Esophagus (tissue), 2 donors: ENCODE results near the gene PEAK1. TPM values are rescaled to one million over a fixed set of nuclear protein-coding genes. Genes with fewer than 3 reads are reported as not detected.

ENCODE experiments used
- H3K27ac ChIP-seq, 2 donors: one replicate each; pipeline ENCODE4 v1.5.1; 2013; ENCODE audit warnings: low read depth in 2 of 2, mild to moderate bottlenecking in 2 of 2, inconsistent platforms in 1 of 2, low read length in 1 of 2, moderate library complexity in 1 of 2
- H3K27me3 ChIP-seq, 2 donors: one replicate each; pipeline ENCODE4 v1.6.1; 2013; ENCODE audit warnings: low read length in 2 of 2, control low read depth in 1 of 2, mild to moderate bottlenecking in 1 of 2; ENCODE audit not compliant: insufficient read depth in 2 of 2, control insufficient read depth in 1 of 2
- H3K36me3 ChIP-seq, 2 donors: one replicate each; pipeline ENCODE4 v1.6.1; 2013; ENCODE audit warnings: low read length in 1 of 2; ENCODE audit not compliant: control insufficient read depth in 2 of 2, insufficient read depth in 2 of 2
- H3K4me1 ChIP-seq, 2 donors: one replicate each; pipeline ENCODE4 v1.6.1; 2013; ENCODE audit warnings: low read length in 1 of 2; ENCODE audit not compliant: control insufficient read depth in 2 of 2, insufficient read depth in 2 of 2
- H3K4me3 ChIP-seq, 2 donors: one replicate each; pipeline ENCODE4 v1.5.1; 2013; ENCODE audit warnings: low read length in 2 of 2, mild to moderate bottlenecking in 2 of 2, low read depth in 1 of 2, moderate library complexity in 1 of 2
- H3K9me3 ChIP-seq, 2 donors: one replicate each; pipeline ENCODE4 v1.6.1; 2013; ENCODE audit warnings: mild to moderate bottlenecking in 2 of 2, low read depth in 1 of 2, low read length in 1 of 2, moderate library complexity in 1 of 2; ENCODE audit not compliant: control insufficient read depth in 2 of 2, insufficient read depth in 1 of 2
- WGBS, 2 donors: extraction: QIAGEN DNeasy Blood & Tissue Kit; methylation state at CpG; one replicate each; pipeline ENCODE4 v1.1.7; 2013; 5-methylcytosine and 5-hydroxymethylcytosine counted together
- polyA plus RNA-seq, 2 donors: library from polyadenylated mRNA; stranded (reverse); fragments of 200-250 nt; gene quantifications; one replicate each; pipeline ENCODE4 v1.2.3, GENCODE V29; 2013
- donor health status: healthy with polysubstance abuse.
- donor health status: Bipolar disorder and iron deficiency.

Gene PEAK1
- polyA plus RNA-seq, 2 donors = 1.9 to 3.6 TPM

- H3K36me3 ChIP-seq = no peaks in the 10 kb centered on the region
- H3K27me3 ChIP-seq = no peaks in the 10 kb centered on the region
- WGBS, 2 donors = 80 to 87% methylated on average over 2 of the region's 2 CpGs
- H3K9me3 ChIP-seq = no peaks in the 10 kb centered on the region
- H3K4me3 ChIP-seq = no peak overlapping the region
- no peaks in the 10 kb centered on the region for H3K4me1 ChIP-seq
- H3K27ac ChIP-seq = no peak overlapping the region
Measured at GRCh38 chr15:77333166-77333565, 86.7 kb downstream of the PEAK1 start.

GRCh38 chr15:77329202-77329601 is 90.7 kb downstream of the PEAK1 start:
- Histone ChIP-seq H3K4me3 (no peak overlapping the region), H3K4me1 (no peaks in the 10 kb centered on the region), H3K27me3 (no peaks in the 10 kb centered on the region), H3K27ac (no peak overlapping the region), H3K36me3 (no peaks in the 10 kb centered on the region), H3K9me3 (no peaks in the 10 kb centered on the region)
- WGBS, 2 donors = 64 to 83% methylated on average over 1 of the region's 1 CpG

GRCh38 chr15:77327844-77328529 is 91.9 kb downstream of the PEAK1 start:
- H3K4me3 ChIP-seq = no peak overlapping the region
- no peaks in the 10 kb centered on the region for H3K27me3 ChIP-seq
- no peak overlapping the region for H3K27ac ChIP-seq
- no peaks in the 10 kb centered on the region for H3K4me1 ChIP-seq
- H3K9me3 ChIP-seq = no peaks in the 10 kb centered on the region
- no peaks in the 10 kb centered on the region for H3K36me3 ChIP-seq
- 80 to 85% methylated on average over 3 of the region's 3 CpGs for WGBS, 2 donors

GRCh38 chr15:77327168-77327567 is 92.7 kb downstream of the PEAK1 start:
- no peak overlapping the region for H3K27ac ChIP-seq
- H3K4me1 ChIP-seq = no peaks in the 10 kb centered on the region
- no peaks in the 10 kb centered on the region for H3K9me3 ChIP-seq
- no peak overlapping the region for H3K4me3 ChIP-seq
- H3K36me3 ChIP-seq = no peaks in the 10 kb centered on the region
- no peaks in the 10 kb centered on the region for H3K27me3 ChIP-seq
- WGBS, 2 donors = 61 to 68% methylated on average over 2 of the region's 2 CpGs

GRCh38 chr15:77326366-77326765 is 93.5 kb downstream of the PEAK1 start:
- no peaks in the 10 kb centered on the region for H3K36me3 ChIP-seq
- H3K27ac ChIP-seq = no peak overlapping the region
- no peaks in the 10 kb centered on the region for H3K4me1 ChIP-seq
- no peaks in the 10 kb centered on the region for H3K9me3 ChIP-seq
- 82 to 88% methylated on average over 2 of the region's 2 CpGs for WGBS, 2 donors
- no peak overlapping the region for H3K4me3 ChIP-seq
- H3K27me3 ChIP-seq = no peaks in the 10 kb centered on the region

- Histone ChIP-seq H3K27me3 (no peaks in the 10 kb centered on the region), H3K4me1 (no peaks in the 10 kb centered on the region), H3K36me3 (no peaks in the 10 kb centered on the region), H3K27ac (no peak overlapping the region), H3K4me3 (no peak overlapping the region), H3K9me3 (no peaks in the 10 kb centered on the region)
- WGBS, 2 donors = 35 to 38% methylated on average over 1 of the region's 1 CpG
Measured at GRCh38 chr15:77312523-77312922, 107.4 kb downstream of the PEAK1 start.

GRCh38 chr15:77311618-77312398 is 108.1 kb downstream of the PEAK1 start:
- H3K27me3 ChIP-seq = no peaks in the 10 kb centered on the region
- H3K9me3 ChIP-seq = no peaks in the 10 kb centered on the region
- 91% methylated on average over 8 of the region's 8 CpGs for WGBS, 2 donors
- H3K27ac ChIP-seq = no peak overlapping the region
- H3K4me1 ChIP-seq = no peaks in the 10 kb centered on the region
- no peak overlapping the region for H3K4me3 ChIP-seq
- H3K36me3 ChIP-seq = no peaks in the 10 kb centered on the region

GRCh38 chr15:77311020-77311419 is 108.9 kb downstream of the PEAK1 start:
- WGBS, 2 donors = 95 to 98% methylated on average over 4 of the region's 4 CpGs
- H3K9me3 ChIP-seq = no peaks in the 10 kb centered on the region
- H3K4me3 ChIP-seq = no peak overlapping the region

GRCh38 chr15:77309392-77309791 is 110.5 kb downstream of the PEAK1 start:
- no peak overlapping the region for H3K27ac ChIP-seq
- no peak overlapping the region for H3K4me3 ChIP-seq
- H3K4me1 ChIP-seq = no peaks in the 10 kb centered on the region
- H3K27me3 ChIP-seq = no peaks in the 10 kb centered on the region
- H3K36me3 ChIP-seq = no peaks in the 10 kb centered on the region
- H3K9me3 ChIP-seq = no peaks in the 10 kb centered on the region

More at GRCh38 chr15:77311020-77311419, 108.9 kb downstream of the PEAK1 start:
- no peaks in the 10 kb centered on the region for H3K27me3 ChIP-seq
- H3K36me3 ChIP-seq = no peaks in the 10 kb centered on the region
- no peaks in the 10 kb centered on the region for H3K4me1 ChIP-seq
- H3K27ac ChIP-seq = no peak overlapping the region

GRCh38 chr15:77305953-77306352 is 114.0 kb downstream of the PEAK1 start:
- Histone ChIP-seq H3K4me1 (no peaks in the 10 kb centered on the region), H3K9me3 (no peaks in the 10 kb centered on the region), H3K4me3 (no peak overlapping the region), H3K36me3 (no peaks in the 10 kb centered on the region), H3K27ac (no peak overlapping the region), H3K27me3 (no peaks in the 10 kb centered on the region)
- 82 to 84% methylated on average over 2 of the region's 2 CpGs for whole genome bisulfite sequencing, 2 donors
